Motor neuron (in vitro differentiated cells): ENCODE results near the gene FCSK. TPM values are rescaled to one million over a fixed set of nuclear protein-coding genes. Genes with fewer than 3 reads are reported as not detected.

Experiments used
- ATAC-seq, 8 experiments: fragments of 200-7000 bp; cut with Tn5 transposase; replicated peaks in 6 of 8; 2 replicates each; pipeline ENCODE4 v1.8.0; 2021; ENCODE audit warnings: mild to moderate bottlenecking in 8 of 8, moderate library complexity in 8 of 8
- H3K27ac ChIP-seq, 2 donors: fragments of 250-450 bp; sonication (Bioruptor Pico); 2 replicates each; pipeline ENCODE4 v1.9.0; 2021; ENCODE audit warnings: antibody characterized with exemption in 2 of 2, mild to moderate bottlenecking in 2 of 2, moderate library complexity in 1 of 2
- H3K4me1 ChIP-seq, 2 donors: fragments of 250-450 bp; sonication (Bioruptor Pico); replicated peaks in 1 of 2; 2 replicates each; pipeline ENCODE4 v1.6.1; 2021; ENCODE audit warnings: antibody characterized with exemption in 2 of 2, mild to moderate bottlenecking in 2 of 2, moderate library complexity in 1 of 2
- H3K4me3 ChIP-seq, 5 donors: fragments of 250-450 bp; sonication (Bioruptor Pico); 2 replicates each; pipeline ENCODE4 v1.9.0; 2021; ENCODE audit warnings: antibody characterized with exemption in 5 of 5, mild to moderate bottlenecking in 5 of 5, moderate library complexity in 4 of 5
- WGBS, 10 experiments: fragments of 450-650 bp; shearing (Covaris generic); methylation state at CpG; one replicate each; pipeline ENCODE4 v1.0.0; 2022; 5-methylcytosine and 5-hydroxymethylcytosine counted together
- in situ Hi-C, 9 experiments: fragments of 400-800 bp; cut with MboI; loops; one replicate each; pipeline ENCODE4 v1.15.0; 2021; ENCODE audit warnings: low sequenced_read_pairs in 9 of 9, low pct_unique_long_range_greater_than_20kb in 2 of 9; ENCODE audit not compliant: unreplicated experiment in 9 of 9
- total RNA-seq, 8 experiments: library from RNA; unstranded; fragments of 300-600 nt; gene quantifications; 2 replicates each; pipeline versions ENCODE4 v1.2.3 to v1.2.4, GENCODE V29; 2022

FCSK gene
- total RNA-seq, 8 experiments from 2014 or later = 4.4 to 18.2 (median 7.6) TPM

DNA sequence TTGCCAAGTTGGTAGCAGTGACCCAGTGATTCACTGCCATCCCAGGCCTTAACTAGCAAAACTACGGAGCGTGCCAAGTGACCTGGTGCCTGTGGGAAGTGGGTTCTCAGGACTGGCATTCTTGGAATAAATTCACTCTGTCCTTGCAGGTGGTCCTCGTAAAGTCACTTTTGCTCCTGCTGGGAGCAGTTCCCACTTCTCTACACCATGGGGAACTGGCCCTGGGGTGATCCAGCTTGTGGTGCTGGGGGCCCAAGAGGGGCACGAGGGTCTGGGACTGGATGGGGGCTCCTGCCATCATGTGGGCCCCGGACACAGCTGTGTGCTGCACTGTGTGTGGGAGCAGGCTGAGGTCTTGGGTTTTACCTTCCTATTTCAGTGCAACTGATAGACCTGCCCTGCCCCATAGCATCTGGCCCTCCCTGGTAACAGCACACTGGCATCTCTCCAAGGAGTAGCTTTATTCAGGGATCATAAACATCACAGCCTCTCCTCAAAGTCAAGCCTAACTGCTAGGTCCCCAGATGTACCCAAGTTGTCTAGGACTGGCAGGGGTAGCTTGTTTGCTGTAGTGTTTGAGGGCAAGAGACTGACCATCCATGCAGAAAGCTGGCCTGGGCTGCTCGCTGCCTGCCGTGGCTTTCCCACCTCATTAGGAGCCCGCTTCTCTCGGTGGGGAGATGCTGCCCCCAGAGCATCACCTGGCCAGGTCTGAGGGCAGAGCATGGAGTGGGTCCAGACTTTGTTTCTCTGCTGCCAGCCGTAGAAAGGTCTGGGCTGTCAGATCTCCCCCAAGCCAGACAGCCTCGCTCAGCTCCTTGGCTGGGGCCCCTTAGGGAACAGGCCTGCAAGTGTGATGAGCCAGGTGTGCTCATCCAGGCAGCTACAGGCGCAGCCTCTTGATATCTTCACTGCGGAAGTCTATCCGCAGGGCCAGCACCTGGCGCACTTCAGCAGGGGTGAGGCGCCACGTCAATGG is 26.0 kb downstream of the FCSK start:
- Histone ChIP-seq H3K4me3 (no peak overlapping the region), H3K27ac (no peak overlapping the region), H3K4me1 (no peaks in the 10 kb centered on the region)
- 80 to 100% (median 100%) methylated on average over 1 to 8 of the region's 17 CpGs; no CpG with 5 or more reads in 5 of the 10 experiments for WGBS, 10 experiments
- in situ Hi-C loops = no loop called here
- ATAC-seq = peak in 2 of 8 experiments; percentile 10 to 13

- 60 to 100% (median 84%) methylated on average over 1 to 5 of the region's 7 CpGs; no CpG with 5 or more reads in 2 of the 10 experiments for WGBS, 10 experiments
- in situ Hi-C loops = no loop called here
- no peak overlapping the region for H3K27ac ChIP-seq
These were observed 27.6 kb downstream of the FCSK start for GRCh38 chr16:70481929-70482536.

DNA sequence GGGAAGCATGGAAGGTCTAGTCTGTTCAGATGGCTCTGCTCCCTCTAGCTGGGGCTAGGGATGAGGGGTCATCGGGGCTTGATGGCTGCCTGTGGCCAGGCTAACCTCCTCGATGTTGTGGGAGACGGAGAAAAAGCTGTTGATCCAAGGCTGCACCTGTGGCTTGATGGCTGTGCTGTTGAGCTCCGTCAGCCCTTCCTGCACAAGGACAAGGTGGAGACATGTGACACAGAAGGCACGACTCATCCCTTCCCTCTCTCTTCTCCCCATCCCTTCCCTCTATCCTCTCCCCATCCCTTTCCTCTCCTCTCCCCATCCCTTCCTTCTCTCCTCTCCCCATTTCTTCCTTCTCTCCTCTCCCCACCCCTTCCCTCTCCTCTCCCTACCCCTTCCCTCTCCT is 28.2 kb downstream of the FCSK start:
- Histone ChIP-seq H3K4me3 (no peak overlapping the region), H3K27ac (no peak overlapping the region), H3K4me1 (no peaks in the 10 kb centered on the region)
- WGBS, 10 experiments = 60 to 100% (median 86%) methylated on average over 1 to 3 of the region's 5 CpGs; no CpG with 5 or more reads in 6 of the 10 experiments
- in situ Hi-C loops = no loop called here
- ATAC-seq = peak in 5 of 8 experiments; percentile 31 to 72 (median 38)

More at GRCh38 chr16:70481929-70482536, 27.6 kb downstream of the FCSK start:
- ATAC-seq = no peak
- Histone ChIP-seq H3K4me3 (no peak overlapping the region), H3K4me1 (no peaks in the 10 kb centered on the region)

DNA sequence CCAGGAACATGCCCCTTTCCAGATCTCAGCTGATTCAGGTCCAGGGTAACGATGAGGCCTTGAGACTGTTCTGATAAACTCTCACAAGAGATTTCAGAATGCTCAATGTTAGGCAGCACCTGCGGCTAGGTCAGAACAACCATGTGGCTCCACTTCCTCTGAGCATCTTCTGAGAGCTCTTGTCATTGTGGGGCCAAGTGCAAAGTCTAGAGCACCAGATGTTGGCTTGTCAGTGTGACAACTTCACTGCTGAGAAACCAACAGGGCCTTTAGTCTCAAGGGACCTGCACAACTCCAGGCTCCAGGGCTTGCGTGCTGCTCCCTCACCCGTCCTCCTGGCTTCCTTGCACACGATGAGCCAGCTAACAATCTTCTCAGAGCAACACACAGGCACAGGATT is 29.0 kb downstream of the FCSK start:
- Histone ChIP-seq H3K27ac (no peak overlapping the region), H3K4me3 (no peak overlapping the region), H3K4me1 (no peaks in the 10 kb centered on the region)
- 20 to 92% (median 83%) methylated on average over 1 to 3 of the region's 5 CpGs; no CpG with 5 or more reads in 7 of the 10 experiments for WGBS, 10 experiments
- no peak for ATAC-seq
- in situ Hi-C loops = no loop called here

DNA sequence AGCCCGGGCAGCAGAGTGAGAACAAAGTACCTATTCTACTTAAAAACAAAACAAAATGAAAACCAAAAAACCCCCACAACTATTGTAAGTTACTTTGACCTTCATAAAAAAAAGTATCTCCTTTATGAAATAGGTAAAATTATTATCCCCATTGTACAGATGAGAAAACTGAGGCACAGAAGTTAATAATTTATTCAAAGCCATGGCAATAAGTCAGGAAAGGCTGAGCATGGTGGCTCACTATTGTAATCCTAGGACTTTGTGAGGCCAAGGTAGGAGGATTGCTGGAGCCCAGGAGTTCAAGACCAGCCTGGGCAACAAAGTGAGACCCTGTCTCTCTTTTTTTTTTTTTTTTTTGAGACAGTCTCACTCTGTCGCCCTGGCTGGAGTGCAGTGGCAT is 30.5 kb downstream of the FCSK start:
- Histone ChIP-seq H3K4me1 (no peaks in the 10 kb centered on the region), H3K4me3 (no peak overlapping the region), H3K27ac (no peak overlapping the region)
- WGBS, 10 experiments = 83 to 100% (median 93%) methylated on average over 1 of the region's 2 CpGs; no CpG with 5 or more reads in 6 of the 10 experiments
- in situ Hi-C loops = no loop called here
- ATAC-seq = no peak

GRCh38 chr16:70490261-70490660 is 35.9 kb downstream of the FCSK start:
- no peak overlapping the region for H3K4me3 ChIP-seq
- whole genome bisulfite sequencing, 10 experiments = 20 to 100% (median 88%) methylated on average over 1 to 5 of the region's 6 CpGs; no CpG with 5 or more reads in 4 of the 10 experiments

GRCh38 chr16:70493802-70494201 is 39.4 kb downstream of the FCSK start:
- WGBS, 10 experiments = 67 to 86% (median 80%) methylated on average over 1 to 2 of the region's 3 CpGs; no CpG with 5 or more reads in 5 of the 10 experiments
- in situ Hi-C loops = no loop called here
- H3K27ac ChIP-seq = no peak overlapping the region
- H3K4me1 ChIP-seq = no peaks in the 10 kb centered on the region
- no peak overlapping the region for H3K4me3 ChIP-seq
- ATAC-seq = no peak

More at GRCh38 chr16:70490261-70490660, 35.9 kb downstream of the FCSK start:
- Histone ChIP-seq H3K27ac (no peak overlapping the region), H3K4me1 (no peaks in the 10 kb centered on the region)
- in situ Hi-C loops = no loop called here
- ATAC-seq = no peak

- ATAC-seq = no peak
- Histone ChIP-seq H3K27ac (no peak overlapping the region), H3K4me1 (no peaks in the 10 kb centered on the region), H3K4me3 (no peak overlapping the region)
- in situ Hi-C loops = no loop called here
- 58 to 100% (median 77%) methylated on average over 1 to 5 of the region's 5 CpGs; no CpG with 5 or more reads in 1 of the 10 experiments for WGBS, 10 experiments
These were observed 39.9 kb downstream of the FCSK start for GRCh38 chr16:70494202-70494770.

GRCh38 chr16:70494777-70495176 is 40.4 kb downstream of the FCSK start:
- Histone ChIP-seq H3K27ac (no peak overlapping the region), H3K4me1 (no peaks in the 10 kb centered on the region), H3K4me3 (no peak overlapping the region)
- in situ Hi-C loops = no loop called here
- WGBS, 10 experiments = 100% methylated on average over 1 to 2 of the region's 2 CpGs; no CpG with 5 or more reads in 8 of the 10 experiments
- ATAC-seq = no peak

GRCh38 chr16:70495425-70496182 is 41.2 kb downstream of the FCSK start:
- H3K4me1 ChIP-seq = no peaks in the 10 kb centered on the region
- WGBS, 10 experiments = 87 to 100% (median 100%) methylated on average over 1 to 6 of the region's 9 CpGs; no CpG with 5 or more reads in 1 of the 10 experiments

GRCh38 chr16:70496513-70496912 is 42.1 kb downstream of the FCSK start:
- no peak overlapping the region for H3K4me3 ChIP-seq
- no peak for ATAC-seq
- H3K27ac ChIP-seq = no peak overlapping the region
- 82 to 100% (median 100%) methylated on average over 3 to 4 of the region's 6 CpGs; no CpG with 5 or more reads in 4 of the 10 experiments for WGBS, 10 experiments
- in situ Hi-C loops = no loop called here
- no peaks in the 10 kb centered on the region for H3K4me1 ChIP-seq

More at GRCh38 chr16:70495425-70496182, 41.2 kb downstream of the FCSK start:
- ATAC-seq = no peak
- Histone ChIP-seq H3K27ac (no peak overlapping the region), H3K4me3 (no peak overlapping the region)
- in situ Hi-C loops = no loop called here

- no peak overlapping the region for H3K27ac ChIP-seq
- no peak for ATAC-seq
- no peak overlapping the region for H3K4me3 ChIP-seq
- 70 to 95% (median 90%) methylated on average over 4 to 5 of the region's 5 CpGs; no CpG with 5 or more reads in 1 of the 10 experiments for WGBS, 10 experiments
- in situ Hi-C loops = no loop called here
- H3K4me1 ChIP-seq = no peaks in the 10 kb centered on the region
These were observed 54.4 kb downstream of the FCSK start for GRCh38 chr16:70508752-70509151.
